Glomerular visceral epithelial cell (primary cell): Measurements from ENCODE around the gene HDAC11.
A peak's percentile ranks its signal among the peaks of the same experiment; 100 is the strongest.
"Not testable (repeated sequence)": the region's sequence is repeated elsewhere in the genome, so short reads cannot be mapped to it uniquely, and the experiment has no call there.

Experiments
- DNase-seq: peaks from one replicate; pipeline ENCODE4 v3.0.0-alpha.2; 2016; ENCODE audit errors: extremely low spot score

The HDAC11 gene

DNA sequence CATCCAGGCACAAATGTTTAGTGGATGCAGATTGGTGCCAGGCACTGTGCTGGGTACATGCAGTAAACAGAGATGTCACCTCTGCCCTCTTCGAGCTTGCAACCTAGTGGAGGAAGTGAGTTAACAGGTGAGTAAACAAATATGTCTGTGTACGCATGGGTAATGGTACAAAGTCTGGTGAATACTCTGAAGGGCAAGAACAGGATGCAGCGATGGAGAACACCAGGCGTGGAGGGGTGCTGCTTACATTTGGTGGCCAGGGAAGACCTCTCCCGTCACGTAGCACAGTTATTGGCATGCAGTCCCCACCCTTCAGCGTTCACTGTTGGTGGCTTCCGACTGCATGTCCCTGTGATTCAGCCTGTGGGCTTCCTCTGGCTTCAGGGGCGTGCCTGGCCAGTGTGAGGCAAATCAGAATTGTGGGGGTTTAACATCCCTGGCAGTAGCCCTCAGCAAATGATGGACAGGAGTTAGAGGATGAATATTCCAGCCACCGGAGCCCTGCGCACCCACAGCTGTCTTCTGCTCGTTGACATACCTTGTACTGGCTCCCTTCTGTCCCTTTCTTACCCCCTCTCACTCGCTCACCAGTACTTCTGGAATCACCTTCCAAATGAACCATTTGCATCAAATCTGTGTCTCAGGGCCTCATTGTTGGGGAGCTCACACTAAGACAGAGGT lies 9.1 kb upstream of the HDAC11 start:
- no peak for DNase-seq

DNA sequence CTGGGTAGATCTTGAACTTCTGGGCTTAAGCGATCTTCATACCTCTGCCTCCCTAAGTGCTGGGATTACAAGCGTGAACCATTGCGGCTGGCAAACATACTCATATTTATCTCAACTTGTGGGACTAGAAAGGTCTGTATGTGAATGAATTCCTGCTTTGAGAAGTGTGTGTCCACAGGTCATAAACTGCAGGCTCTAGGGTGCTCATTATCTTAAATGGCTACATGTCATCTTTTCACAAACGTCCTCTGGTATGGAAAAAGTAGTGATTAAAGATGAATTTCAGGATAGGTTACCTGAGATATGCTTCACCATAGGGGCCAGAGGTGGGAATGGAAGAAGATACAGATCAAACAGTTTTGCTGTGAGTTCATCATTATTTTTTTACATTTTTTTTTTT lies 7.8 kb upstream of the HDAC11 start:
- no peak for DNase-seq

DNA sequence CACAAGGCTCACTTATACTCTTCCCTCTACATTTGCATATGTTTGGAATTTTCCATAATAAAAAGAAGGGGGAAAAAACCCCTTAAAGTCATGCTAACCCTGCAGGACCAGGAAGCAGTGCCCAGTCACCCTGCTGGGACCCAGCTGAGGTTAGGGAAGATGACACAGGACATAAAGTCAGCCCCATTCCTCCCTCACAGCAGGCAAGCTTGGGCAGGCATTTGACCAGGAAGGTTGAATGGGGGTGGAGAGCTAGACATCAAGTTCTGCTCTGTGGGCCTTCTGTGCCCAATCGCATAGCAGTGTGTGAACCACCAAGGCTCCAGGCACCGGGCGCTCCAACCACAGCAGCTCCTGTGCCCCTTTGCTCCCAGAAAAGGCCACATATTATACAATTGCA lies 7.1 kb upstream of the HDAC11 start:
- DNase-seq: no peak

DNA sequence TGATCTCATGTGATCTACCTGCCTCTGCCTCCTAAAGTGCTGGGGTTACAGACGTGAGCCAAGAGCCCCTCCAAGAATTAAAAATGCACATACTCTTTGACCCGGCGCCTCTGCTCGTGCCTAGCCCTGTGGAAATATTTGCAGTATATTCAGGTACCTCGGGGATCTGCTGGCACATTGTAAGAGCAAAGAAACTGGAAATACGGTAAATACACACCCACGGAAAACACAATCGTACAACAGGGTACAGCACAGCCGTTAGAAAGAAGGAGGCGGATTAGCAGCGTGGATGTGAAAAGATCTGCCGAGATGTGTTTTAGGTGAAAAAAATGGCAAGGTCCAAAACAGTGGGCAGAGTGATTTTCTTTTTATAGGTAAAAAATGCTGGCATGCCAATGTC lies 6.1 kb upstream of the HDAC11 start:
- DNase-seq: no peak

DNA sequence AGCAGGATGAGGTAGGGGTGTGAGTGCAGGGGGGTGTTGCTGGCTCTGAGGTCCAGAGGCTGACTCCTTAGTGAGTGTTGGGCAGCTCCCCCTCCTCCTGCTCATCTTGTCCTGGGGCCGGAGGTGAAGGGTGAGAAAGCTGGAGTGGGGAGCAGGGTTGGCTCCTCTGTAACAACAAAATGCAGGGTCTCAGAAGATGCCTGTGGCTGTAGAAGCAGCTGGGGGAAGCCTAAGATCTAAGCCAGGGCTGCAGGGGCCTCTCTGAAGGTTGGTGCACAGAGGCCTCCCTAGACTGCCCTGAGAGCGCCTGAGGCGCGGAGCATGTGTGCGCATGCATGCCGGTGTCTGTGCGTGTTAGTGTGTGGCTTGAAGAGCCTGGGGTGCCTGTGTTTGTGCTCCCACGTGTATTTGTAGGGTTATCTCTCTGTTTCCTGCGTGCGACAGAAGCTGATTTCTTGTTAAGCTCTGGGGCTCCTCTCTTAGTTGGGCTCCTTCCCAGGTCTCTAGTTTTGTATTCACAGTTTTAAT lies 5.3 kb upstream of the HDAC11 start:
- DNase-seq: no peak

DNA sequence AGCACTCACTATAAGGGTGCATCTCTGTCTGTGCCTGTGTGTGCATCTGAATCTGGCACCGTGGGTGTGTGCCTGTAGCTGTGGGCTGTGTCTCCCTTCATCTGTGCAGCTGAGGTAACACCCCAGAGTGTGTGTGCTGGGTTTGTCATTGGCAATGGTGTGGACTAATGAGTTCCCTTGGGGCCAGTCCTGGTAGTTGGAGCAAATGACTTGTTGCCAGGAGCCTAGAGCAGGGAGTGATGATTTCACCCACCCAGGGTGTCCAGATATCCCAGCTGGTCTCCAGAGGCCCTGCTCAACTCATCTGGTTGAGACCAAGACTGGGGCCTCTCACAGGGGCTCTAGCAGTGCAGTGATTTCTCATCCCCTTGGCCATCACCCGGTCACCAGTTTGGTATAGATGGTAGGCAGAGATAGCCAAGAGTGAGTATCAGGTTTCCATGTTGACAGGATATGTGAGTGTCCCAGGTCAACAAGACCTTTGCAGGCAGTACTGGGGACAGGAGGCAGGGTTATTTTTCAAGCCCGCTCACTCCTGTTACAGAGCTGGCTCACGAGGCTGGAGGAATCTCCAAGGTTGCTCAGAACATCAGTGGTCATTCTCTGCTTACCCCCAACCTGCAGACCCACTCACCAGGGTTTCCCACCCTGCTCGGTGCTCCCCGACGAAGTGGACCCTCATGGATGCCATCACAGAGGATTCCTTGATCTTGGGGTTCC lies 4.1 kb upstream of the HDAC11 start:
- no peak for DNase-seq

DNA sequence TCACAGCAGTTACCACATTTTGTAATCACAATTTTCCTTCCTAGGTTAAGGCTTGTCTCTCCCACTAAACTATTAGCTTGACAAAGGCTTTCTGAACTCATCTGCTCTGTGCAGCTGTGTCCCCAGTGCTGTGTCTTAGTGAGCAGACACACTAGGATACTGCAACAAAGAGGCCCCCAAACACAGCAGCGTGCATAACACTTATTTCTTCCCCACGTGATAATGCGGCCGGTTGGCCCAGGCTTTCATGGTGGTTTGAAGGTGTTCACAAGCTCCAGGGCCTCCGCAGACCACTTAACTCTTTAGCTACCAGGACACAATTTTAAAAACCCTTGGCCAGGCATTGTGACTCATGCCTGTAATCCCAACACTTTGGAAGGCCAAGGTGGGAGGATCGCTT lies 2.2 kb upstream of the HDAC11 start:
- DNase-seq: no peak

DNA sequence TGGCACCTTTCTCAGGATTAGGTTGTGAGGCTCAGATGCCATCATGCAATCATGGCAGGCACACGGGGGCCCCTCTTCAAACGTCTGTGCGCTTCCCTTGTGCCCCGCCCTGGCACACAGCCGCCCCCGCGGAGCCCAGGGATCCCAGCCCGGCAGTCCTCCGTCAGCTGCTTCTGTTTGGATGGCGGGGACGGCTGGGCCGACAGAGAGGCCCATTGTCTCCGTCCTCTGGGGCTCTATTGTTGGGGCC lies 849 bp upstream of the HDAC11 start:
- DNase-seq: no peak

DNA sequence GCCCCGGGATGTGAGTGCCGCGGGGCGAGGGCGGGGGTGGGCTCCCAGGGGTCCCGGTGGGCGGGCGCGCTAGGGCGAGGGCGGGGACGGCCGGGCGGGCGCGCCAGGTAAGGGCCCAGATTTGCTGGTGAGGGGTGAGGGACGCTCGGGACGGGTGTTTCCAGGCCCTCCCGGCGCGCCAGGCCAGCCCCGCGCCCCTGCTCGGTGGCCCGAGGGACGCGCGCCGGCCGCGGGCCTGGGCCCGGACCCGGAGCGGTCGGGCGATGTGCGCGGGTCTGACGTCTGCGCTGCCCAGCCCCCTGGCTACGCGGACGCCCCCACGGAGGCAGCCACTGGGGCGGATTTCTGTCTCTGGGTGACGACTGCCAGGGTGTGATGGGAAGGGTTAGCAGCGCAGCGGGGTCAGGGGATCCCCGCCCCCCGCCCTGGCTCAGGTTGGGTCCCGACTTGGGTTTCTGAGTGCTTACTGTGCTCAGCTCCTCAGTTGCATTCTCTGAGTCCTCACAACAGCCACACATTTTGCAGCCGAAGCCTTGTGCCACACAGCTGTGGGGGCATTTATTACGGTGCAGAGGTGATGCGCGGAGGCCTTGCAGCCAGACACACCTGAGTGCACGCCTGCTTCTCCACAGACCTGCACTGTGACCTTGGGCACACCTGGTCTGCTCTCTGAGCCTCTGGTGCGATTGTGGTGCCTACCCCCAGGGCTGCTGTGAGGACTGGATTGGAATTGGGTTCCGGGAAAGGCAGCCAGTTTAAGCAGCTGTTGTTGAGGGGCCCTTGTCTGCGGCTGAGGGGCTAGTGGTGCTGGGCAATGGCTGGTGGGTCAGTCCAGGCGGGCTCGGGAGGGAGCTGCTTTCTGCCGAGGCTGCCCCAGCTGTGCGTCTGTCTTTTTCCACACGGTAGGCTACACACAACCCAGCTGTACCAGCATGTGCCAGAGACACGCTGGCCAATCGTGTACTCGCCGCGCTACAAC lies 523 bp downstream of the HDAC11 start:
- DNase-seq: peak; percentile 14

DNA sequence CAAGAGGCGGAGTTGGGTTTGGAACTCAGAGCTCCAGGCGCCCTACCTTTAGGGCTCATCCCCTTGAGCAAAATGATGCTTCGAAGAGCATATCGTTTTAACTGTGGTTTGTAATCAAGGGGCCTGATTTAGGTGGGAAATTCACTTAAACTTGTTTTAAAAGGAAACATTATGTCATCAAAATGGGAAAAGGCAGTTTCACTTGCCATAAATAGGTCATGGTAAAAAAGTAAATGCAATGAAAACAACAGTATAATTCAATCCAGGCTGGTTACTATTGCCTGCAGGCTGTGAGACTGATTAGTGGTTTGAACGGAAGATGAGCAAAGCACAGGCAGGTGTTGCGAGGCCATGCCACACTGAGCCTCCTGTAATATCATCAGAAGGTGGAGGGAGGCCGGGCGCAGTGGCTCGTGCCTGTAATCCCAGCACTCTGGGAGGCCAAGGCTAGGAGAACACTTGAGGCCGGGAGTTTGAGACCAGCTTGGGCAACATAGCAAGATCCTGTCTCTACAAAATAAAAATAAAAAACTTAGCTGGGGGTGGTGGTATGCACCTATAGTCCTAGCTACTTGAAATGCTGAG lies 2.1 kb downstream of the HDAC11 start:
- no peak for DNase-seq

DNA sequence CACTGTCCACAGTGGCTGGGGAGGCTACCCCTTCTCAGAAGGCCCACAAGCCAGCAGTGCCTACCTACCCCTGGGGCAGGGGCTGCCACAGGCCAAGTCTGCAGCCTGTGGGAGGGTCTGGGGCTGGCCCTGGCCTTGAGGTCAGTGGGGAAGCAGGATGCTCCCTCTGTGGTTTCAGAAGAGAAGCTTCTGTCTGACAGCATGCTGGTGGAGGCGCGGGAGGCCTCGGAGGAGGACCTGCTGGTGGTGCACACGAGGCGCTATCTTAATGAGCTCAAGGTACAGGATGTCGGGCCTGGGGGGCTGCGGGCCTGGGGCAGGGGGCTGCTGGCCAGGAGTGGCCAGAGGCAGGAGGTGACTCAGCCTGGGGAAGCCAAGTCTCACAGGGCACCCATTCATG lies 3.2 kb downstream of the HDAC11 start:
- DNase-seq: no peak

DNA sequence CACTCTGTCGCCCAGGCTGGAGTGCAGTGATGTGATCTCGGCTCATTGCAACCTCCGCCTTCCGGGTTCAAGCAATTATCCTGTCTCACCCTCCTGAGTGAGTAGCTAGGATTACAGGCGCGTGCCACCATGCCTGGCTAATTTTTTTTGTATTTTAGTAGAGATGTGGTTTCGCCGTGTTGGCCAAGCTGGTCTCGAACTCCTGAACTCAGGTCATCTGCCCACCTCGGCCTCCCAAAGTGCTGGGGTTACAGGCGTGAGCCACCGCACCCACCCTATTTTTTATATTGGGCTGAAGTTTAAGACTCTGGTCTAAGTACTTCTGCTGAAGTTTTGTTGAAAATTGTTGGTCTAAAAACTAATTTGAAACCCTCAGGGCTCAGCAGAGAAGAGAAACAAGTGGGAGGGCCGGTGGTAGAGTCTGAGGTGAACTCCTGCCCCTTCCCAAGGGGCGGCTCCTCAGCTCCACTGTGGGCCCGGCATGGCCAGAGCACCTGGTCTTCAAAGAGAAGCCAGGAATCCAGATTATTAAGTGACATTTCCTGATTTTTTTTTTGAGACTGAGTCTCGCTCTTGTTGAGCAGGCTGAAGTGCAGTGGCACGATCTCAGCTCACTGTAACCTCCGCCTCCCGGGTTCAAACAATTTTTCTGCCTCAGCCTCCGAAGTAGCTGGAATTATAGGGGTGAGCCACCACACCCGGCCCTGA lies 4.0 kb downstream of the HDAC11 start:
- no peak for DNase-seq

DNA sequence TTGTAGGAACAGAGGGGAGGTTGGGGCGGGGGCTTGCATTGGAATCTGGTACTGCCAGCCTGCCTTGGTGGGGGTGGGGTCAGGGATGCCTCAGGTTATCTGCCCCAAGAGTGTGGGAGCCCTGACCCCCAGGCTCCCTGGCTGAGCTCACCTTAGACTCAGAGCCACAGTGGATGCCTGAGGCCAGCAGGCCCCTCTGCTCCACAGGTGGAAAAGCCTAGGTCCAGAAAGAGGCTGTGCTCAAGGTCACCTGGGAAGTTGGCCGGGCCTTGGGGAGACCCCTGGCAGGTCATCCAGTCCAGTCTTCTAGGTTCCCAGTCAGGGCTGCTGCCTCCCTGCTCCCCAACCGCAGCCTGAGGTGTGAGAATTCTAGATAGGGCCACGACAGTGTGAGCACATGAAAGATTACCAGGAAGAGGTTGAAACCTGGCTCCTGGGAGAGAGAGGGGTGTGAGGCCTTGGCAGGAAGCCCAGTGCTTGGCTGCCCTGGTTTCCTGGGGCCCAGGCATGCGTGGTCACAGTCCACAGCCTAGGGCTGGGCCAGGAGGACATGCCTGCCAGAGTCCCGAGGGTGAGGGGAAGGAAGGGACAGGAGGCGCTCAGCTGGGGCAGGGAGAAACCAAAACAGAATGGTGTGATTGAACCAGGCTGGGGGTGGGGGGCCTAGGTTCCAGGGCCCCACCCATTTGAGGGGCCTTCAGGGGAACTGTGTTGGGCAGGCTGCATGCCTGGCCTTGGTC lies 4.9 kb downstream of the HDAC11 start:
- peak; percentile 92 for DNase-seq

DNA sequence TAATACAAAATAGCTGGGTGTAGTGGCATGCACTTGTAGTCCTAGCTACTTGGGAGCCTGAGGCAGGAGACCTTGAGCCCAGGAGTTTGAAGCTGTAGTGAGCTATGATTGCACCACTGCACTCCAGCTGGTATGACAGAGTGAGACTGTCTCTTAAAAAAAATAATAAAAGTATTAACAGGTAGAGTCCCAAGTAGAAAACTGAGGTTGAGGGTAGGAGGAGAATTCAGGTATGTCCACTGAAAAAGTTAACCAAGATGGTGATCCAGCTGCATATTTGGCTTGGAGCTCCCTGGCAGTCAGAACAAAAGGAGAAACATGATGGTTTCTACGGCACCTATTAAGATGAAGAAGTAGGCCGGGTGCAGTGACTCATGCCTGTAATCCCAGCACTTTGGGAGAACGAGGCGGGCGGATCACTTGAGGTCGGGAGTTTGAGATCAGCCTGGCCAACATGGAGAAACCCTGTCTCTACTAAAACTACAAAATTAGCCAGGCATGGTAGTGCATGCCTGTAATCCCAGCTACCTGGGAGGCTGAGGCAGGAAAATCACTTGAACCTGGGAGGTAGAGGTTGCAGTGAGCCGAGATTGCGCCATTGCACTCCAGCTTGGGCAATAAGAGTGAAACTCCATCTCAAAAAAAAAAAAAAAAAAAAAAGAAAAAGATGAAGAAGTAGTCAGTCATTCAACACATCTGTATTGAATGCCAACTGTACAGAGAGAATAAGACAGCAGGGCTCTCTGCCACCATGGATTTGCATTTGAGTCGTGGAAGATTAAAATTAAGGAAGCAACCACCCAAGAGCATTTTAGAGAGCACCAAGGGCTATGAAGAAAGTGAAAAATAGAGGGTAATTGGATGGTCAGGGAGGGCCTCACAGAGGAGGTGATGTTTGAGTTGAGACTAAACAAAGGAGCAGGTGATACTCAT lies 5.8 kb downstream of the HDAC11 start:
- not testable (repeated sequence) for DNase-seq

DNA sequence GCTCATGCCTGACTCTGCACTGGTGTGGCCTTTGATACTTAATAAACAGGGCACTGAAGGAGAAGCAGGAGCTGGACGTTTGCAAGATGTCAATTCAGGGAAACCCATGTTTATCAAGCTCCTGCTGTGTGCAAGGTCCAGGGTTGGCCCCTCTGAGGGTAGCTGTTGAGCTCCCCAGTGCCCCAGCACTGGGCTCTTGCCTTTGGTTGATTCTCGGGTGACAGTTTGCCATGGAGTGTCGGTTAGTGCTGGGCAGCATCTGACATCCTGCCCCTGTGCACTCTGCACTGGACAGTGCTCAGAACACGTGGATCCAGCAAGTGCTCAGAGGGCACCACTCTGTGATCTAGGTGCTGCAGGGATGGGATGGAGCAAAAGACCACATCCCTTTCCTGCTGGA lies 7.3 kb downstream of the HDAC11 start:
- no peak for DNase-seq

DNA sequence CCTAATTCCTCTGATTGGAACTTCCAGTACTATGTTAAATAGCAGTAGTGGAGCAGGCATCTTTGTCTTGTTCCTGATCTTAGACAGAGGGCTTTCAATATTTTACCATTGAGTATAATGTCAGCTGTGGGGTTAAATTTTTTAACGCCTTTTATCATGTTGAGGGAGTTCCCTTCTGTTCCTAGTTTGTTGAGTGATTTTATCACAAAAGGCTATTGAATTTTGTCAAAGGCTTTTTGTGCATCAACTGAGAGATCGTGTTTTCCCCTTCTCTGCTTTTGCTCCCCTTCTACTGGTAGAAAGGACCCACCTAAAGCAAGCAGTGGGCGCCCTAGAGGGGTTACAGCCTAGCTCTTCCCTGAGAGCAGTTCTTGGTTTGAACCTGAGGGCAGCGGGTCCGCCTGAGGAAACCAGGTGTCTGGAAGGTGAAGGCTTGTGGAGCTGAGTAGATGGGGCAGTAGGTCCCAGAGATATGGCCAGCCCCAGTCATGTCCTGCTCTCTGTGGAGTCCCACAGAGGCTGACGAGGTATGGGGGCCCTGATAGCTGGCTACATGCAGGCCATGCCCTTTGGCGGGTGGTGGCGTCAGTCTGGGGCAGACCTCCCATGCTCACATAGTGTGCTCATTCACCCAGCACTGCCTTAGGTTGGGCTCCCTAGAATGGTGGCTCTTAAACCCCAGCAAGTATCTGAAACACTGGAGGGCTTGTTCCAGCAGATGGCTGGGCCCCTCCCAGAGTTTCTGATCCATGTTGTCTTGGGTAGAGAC lies 11.3 kb downstream of the HDAC11 start:
- DNase-seq: no peak

DNA sequence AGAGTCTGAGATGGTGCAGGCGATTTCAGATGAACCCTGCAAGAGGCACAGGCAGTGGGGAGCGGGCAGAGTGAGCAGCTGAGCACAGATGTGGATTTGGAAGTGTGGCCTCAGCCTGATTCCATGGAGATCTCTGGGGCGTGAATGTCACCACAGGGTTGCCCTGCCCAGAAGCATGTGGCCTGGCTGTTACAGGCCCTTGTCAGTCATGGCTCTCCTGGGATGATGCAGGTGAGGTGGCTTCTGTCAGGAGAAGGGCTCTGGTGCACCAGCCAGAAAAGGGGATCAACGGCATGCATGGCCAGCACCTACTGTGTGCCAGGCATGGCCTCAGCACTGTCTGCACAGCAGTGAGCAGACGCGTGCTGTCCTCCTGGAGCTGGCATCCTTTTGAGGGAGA lies 11.9 kb downstream of the HDAC11 start:
- DNase-seq: no peak

DNA sequence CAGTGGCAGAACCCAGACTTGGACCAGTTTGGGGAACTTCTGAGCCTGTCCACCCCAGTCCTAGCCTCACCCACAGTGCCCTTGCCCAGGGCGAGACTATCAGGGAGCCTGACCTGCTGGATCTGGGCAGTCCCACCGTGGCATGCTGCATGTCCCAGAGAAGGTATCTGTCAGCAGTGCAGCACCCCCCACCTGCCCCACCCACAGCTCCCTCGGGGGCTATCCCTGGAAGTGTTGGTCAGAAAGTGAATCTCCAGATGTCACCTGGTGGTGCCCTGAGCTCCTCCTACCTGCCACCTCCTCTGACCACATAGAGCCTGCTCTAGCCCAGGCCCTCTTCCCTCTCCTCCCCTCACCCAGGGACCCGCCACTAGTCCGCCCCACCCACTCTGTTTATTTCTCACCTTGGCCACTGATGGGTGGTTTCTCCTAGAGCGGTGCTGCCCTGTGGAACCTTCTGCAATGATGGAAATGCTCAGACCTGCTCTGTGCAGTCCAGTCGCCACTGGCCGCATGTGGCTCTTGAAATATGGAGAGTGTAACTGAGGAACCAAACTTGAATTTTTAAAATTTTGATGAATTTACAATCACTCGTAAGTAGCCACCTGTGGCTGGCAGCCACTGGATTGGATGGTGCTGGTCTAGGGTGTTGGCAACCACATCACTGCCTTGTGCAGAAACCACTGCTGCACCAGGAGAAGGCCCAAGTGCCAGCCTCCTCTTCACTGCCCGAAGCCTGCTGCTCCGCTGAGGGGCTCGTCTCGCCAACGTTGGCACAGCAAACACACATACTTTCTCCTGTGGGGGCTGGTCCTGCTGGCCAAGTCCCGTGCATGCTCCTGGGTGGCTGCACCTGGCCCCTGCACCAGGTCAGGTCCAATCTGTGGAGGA lies 13.1 kb downstream of the HDAC11 start:
- no peak for DNase-seq
